D341Med (cell line): ENCODE data around the gene MZT2A.
"Not testable (repeated sequence)": the region's sequence is repeated elsewhere in the genome, so short reads cannot be mapped to it uniquely, and the experiment has no call there.

Experiments used
- DNase-seq: peaks from one replicate; pipeline ENCODE4 v3.0.0; 2012; ENCODE audit warnings: low spot score

Gene MZT2A

GRCh38 chr2:131519871-131520470, 27.8 kb upstream of the MZT2A start:
- not testable (repeated sequence) for DNase-seq

GRCh38 chr2:131519466-131519865, 27.3 kb upstream of the MZT2A start:
- no peak for DNase-seq

GRCh38 chr2:131518531-131518930, 26.3 kb upstream of the MZT2A start:
- not testable (repeated sequence) for DNase-seq

GRCh38 chr2:131517856-131518255, 25.7 kb upstream of the MZT2A start:
- not testable (repeated sequence) for DNase-seq

GRCh38 chr2:131517106-131517831, 25.1 kb upstream of the MZT2A start:
- no peak for DNase-seq

GRCh38 chr2:131516621-131517020, 24.4 kb upstream of the MZT2A start:
- peak; percentile 54 for DNase-seq

GRCh38 chr2:131516011-131516410, 23.8 kb upstream of the MZT2A start:
- no peak for DNase-seq

- DNase-seq, result not testable (repeated sequence)
Measured at GRCh38 chr2:131515235-131515634, 23.0 kb upstream of the MZT2A start.

- not testable (repeated sequence) for DNase-seq
Measured at GRCh38 chr2:131514408-131515166, 22.4 kb upstream of the MZT2A start.

GRCh38 chr2:131511969-131512870, 20.0 kb upstream of the MZT2A start:
- not testable (repeated sequence) for DNase-seq

GRCh38 chr2:131511291-131511968, 19.2 kb upstream of the MZT2A start:
- not testable (repeated sequence) for DNase-seq

- no peak for DNase-seq
Measured at GRCh38 chr2:131509615-131510014, 17.4 kb upstream of the MZT2A start.

- DNase-seq, result not testable (repeated sequence)
Measured at GRCh38 chr2:131504082-131504750, 12.0 kb upstream of the MZT2A start.

GRCh38 chr2:131503587-131503986, 11.4 kb upstream of the MZT2A start:
- not testable (repeated sequence) for DNase-seq

GRCh38 chr2:131498321-131498973, 6.2 kb upstream of the MZT2A start:
- DNase-seq, result not testable (repeated sequence)

- DNase-seq, result not testable (repeated sequence)
Measured at GRCh38 chr2:131495506-131495905, 3.3 kb upstream of the MZT2A start.

GRCh38 chr2:131493199-131493968, 1.2 kb upstream of the MZT2A start:
- no peak for DNase-seq

GRCh38 chr2:131492418-131493198, 411 bp upstream of the MZT2A start:
- DNase-seq, result peak; percentile 93

GRCh38 chr2:131491469-131491836, 744 bp downstream of the MZT2A start:
- DNase-seq, result not testable (repeated sequence)
